Retinal pigment epithelial cell (primary cell): ENCODE data around the gene IQCN.

Experiments
- DNase-seq: peaks from one replicate; pipeline ENCODE4 v3.0.0-alpha.2; 2010; ENCODE audit warnings: low read depth
- H3K4me3 ChIP-seq: 2 replicates; pipeline ENCODE4 v1.5.1; 2011; ENCODE audit warnings: mild to moderate bottlenecking, low read length, control low read depth, moderate library complexity
- TF ChIP-seq, protein P1 (sequence below): conservative IDR thresholded peaks from 2 replicates; pipeline ENCODE4 v1.5.1; 2011; ENCODE audit warnings: low read depth, low read length, control low read depth, inconsistent platforms

Gene IQCN

GRCh38 chr19:18280247-18281081 lies 6.2 kb upstream of the IQCN start:
- H3K4me3 ChIP-seq, result peak overlapping the region; percentile 99
- no peak for DNase-seq
- TF ChIP-seq, protein P1, sequence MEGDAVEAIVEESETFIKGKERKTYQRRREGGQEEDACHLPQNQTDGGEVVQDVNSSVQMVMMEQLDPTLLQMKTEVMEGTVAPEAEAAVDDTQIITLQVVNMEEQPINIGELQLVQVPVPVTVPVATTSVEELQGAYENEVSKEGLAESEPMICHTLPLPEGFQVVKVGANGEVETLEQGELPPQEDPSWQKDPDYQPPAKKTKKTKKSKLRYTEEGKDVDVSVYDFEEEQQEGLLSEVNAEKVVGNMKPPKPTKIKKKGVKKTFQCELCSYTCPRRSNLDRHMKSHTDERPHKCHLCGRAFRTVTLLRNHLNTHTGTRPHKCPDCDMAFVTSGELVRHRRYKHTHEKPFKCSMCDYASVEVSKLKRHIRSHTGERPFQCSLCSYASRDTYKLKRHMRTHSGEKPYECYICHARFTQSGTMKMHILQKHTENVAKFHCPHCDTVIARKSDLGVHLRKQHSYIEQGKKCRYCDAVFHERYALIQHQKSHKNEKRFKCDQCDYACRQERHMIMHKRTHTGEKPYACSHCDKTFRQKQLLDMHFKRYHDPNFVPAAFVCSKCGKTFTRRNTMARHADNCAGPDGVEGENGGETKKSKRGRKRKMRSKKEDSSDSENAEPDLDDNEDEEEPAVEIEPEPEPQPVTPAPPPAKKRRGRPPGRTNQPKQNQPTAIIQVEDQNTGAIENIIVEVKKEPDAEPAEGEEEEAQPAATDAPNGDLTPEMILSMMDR, result no peak

GRCh38 chr19:18279516-18280246 lies 5.4 kb upstream of the IQCN start:
- H3K4me3 ChIP-seq, result peak overlapping the region; percentile 99
- TF ChIP-seq, protein P1, result peak; percentile 89
- peak; percentile 74 for DNase-seq

GRCh38 chr19:18279266-18279515 lies 4.9 kb upstream of the IQCN start:
- TF ChIP-seq, protein P1, result no peak
- peak overlapping the region; percentile 99 for H3K4me3 ChIP-seq
- DNase-seq, result no peak

DNA sequence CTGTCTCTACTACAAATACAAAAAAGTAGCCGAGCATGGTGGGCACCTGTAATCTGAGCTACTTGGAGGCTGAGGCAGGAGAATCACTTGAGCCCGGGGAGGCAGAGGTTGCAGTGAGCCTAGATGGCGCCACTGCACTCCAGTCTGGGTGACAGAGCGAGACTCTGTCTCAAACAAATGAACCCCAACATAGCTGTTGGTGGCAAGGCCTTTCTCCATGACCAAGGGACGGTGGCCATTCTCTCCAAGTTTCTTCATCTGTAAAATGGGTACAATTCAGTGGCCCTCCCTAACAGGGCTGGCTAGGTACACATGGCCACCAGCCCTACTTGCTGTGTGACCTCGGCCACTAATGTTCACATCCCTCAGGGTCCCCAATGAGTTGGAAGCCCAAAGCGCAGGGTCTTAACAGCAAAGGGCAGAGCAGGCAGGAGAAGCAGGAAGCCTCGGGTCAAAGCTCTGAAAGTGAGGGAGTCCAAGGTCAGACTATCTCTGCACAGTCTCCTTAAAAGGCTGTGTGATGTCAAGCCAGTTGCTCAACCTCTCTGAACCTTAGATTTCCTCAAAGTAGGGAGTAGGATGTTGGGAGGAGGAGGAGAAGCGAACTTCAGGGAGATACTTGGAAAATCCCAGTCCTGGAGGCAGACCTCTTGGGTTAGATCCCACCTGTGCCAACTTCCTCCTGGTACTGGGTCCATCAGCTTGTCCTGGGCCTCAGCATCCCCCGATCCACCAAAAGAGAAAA lies 4.4 kb upstream of the IQCN start:
- DNase-seq, result no peak

GRCh38 chr19:18274781-18275356 lies 617 bp upstream of the IQCN start:
- no peak overlapping the region for H3K4me3 ChIP-seq
- TF ChIP-seq, protein P1, result no peak
- peak; percentile 30 for DNase-seq

More for the DNA sequence above, 4.4 kb upstream of the IQCN start:
- peak overlapping the region; percentile 99 for H3K4me3 ChIP-seq
- TF ChIP-seq, protein P1, result peak; percentile 40

GRCh38 chr19:18273561-18274218 lies 562 bp downstream of the IQCN start:
- TF ChIP-seq, protein P1, result no peak
- no peak for DNase-seq
- no peak overlapping the region for H3K4me3 ChIP-seq
